ENCODE measurements around the gene CEACAM19.

DNA sequence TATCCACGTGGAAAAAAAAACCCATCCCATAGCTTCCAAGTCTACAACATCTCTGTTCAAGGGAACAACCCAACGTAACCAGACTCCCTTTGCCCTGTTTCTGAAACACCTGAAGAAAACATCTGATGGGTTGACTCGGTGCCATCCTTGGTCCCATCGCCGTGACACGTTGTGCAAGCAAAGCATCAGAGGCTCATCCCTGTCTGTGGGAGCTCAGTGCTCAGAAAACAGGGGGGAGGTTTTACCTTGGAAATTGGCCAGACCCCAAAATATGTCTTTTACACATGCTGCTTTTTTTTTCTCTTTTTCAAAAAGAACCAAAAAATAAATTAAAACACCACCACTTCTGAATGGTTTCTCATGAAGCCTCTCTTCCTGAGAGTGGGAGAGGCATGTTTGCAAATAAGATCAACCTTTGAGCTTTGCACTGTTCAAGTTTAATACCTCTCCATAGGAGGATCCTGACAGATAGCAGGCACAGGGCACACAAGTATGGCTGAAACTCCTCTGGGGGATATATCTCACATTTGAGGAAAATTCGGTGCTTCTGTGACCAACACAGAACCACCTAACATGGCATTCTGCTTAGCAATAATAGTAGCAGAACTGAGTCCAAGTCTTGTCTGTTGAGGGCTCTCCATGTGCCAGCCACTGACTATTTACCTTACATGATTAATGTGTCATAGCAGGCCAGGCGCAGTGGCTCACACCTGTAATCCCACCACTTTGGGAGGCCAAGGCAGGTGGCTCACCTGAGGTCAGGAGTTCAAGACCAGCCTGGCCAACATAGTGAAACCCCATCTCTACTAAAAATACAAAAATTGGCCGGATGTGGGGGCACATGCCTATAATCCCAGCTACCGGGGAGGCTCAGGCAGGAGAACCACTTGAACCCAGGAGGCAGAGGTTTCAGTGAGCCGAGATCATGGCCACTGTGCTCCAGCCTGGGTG, 34.6 kb upstream of the CEACAM19 start:
- TF ChIP-seq, protein P1, sequence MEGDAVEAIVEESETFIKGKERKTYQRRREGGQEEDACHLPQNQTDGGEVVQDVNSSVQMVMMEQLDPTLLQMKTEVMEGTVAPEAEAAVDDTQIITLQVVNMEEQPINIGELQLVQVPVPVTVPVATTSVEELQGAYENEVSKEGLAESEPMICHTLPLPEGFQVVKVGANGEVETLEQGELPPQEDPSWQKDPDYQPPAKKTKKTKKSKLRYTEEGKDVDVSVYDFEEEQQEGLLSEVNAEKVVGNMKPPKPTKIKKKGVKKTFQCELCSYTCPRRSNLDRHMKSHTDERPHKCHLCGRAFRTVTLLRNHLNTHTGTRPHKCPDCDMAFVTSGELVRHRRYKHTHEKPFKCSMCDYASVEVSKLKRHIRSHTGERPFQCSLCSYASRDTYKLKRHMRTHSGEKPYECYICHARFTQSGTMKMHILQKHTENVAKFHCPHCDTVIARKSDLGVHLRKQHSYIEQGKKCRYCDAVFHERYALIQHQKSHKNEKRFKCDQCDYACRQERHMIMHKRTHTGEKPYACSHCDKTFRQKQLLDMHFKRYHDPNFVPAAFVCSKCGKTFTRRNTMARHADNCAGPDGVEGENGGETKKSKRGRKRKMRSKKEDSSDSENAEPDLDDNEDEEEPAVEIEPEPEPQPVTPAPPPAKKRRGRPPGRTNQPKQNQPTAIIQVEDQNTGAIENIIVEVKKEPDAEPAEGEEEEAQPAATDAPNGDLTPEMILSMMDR (IDR thresholded peaks at IDR 0.05): no peak
- no peak for TF ChIP-seq POLR2A (IDR thresholded peaks at IDR 0.05)

Data from heart left ventricle (tissue), 13 donors.